Mesenchymal stem cell (in vitro differentiated cells and primary cell): ENCODE measurements around the gene ORAI2.

Experiments used
- DNase-seq: peaks from one replicate; pipeline ENCODE4 v3.0.0-alpha.2; 2013
- H2AFZ ChIP-seq: one replicate; pipeline ENCODE4 v1.6.1; 2013; ENCODE audit warnings: low read depth, mild to moderate bottlenecking, control low read depth, inconsistent platforms, low read length, moderate library complexity
- H2AK5ac ChIP-seq: 2 replicates; pipeline ENCODE4 v1.6.1; 2013; ENCODE audit warnings: low read length, moderate library complexity, mild to moderate bottlenecking, inconsistent platforms; ENCODE audit not compliant: severe bottlenecking
- H2BK120ac ChIP-seq: one replicate; pipeline ENCODE4 v1.6.1; 2013; ENCODE audit warnings: low read depth, mild to moderate bottlenecking, inconsistent platforms, low read length, moderate library complexity
- H2BK12ac ChIP-seq, 2 experiments: one replicate each; pipeline ENCODE4 v1.6.1; 2013; ENCODE audit warnings: inconsistent platforms in 2 of 2, low read length in 2 of 2, mild to moderate bottlenecking in 2 of 2, moderate library complexity in 2 of 2, control low read depth in 1 of 2
- H2BK15ac ChIP-seq: one replicate; pipeline ENCODE4 v1.6.1; 2013; ENCODE audit warnings: mild to moderate bottlenecking, low read depth, inconsistent platforms; ENCODE audit not compliant: poor library complexity, severe bottlenecking
- H2BK5ac ChIP-seq: 2 replicates; pipeline ENCODE4 v1.6.1; 2013; ENCODE audit warnings: low read depth, mild to moderate bottlenecking, low read length, control low read depth, inconsistent platforms; ENCODE audit not compliant: poor library complexity, severe bottlenecking
- H3K14ac ChIP-seq, 2 experiments: one replicate each; pipeline ENCODE4 v1.6.1; 2013; ENCODE audit warnings: inconsistent platforms in 2 of 2, low read length in 2 of 2, control low read depth in 1 of 2, mild to moderate bottlenecking in 1 of 2, moderate library complexity in 1 of 2
- H3K18ac ChIP-seq, 2 experiments: one replicate each; pipeline ENCODE4 v1.6.1; 2013; ENCODE audit warnings: inconsistent platforms in 2 of 2, low read length in 2 of 2, control low read depth in 1 of 2, low read depth in 1 of 2, mild to moderate bottlenecking in 1 of 2
- H3K23ac ChIP-seq, 2 experiments: one replicate each; pipeline ENCODE4 v1.6.1; 2013; ENCODE audit warnings: inconsistent platforms in 2 of 2, low read length in 2 of 2, mild to moderate bottlenecking in 2 of 2, moderate library complexity in 2 of 2, control low read depth in 1 of 2
- H3K27ac ChIP-seq: 2 replicates; pipeline ENCODE4 v1.5.1; 2013; ENCODE audit warnings: mild to moderate bottlenecking, moderate library complexity, low read length, control low read depth, inconsistent platforms; ENCODE audit not compliant: poor library complexity, severe bottlenecking
- H3K27me3 ChIP-seq, 2 experiments: 2 replicates each; pipeline versions ENCODE4 v1.6.1 to v1.7.0; 2013; ENCODE audit warnings: low read length in 2 of 2, mild to moderate bottlenecking in 2 of 2, moderate library complexity in 2 of 2, control low read depth in 1 of 2, inconsistent platforms in 1 of 2; ENCODE audit not compliant: control insufficient read depth in 1 of 2, insufficient read depth in 1 of 2
- H3K36me3 ChIP-seq, 2 experiments: 2 replicates each; pipeline versions ENCODE4 v1.6.1 to v1.7.0; 2013; ENCODE audit warnings: low read length in 2 of 2, control low read depth in 1 of 2, inconsistent platforms in 1 of 2, low read depth in 1 of 2, mild to moderate bottlenecking in 1 of 2; ENCODE audit not compliant: insufficient read depth in 2 of 2, control insufficient read depth in 1 of 2
- H3K4ac ChIP-seq, 2 experiments: one replicate each; pipeline ENCODE4 v1.6.1; 2013; ENCODE audit warnings: inconsistent platforms in 2 of 2, low read length in 2 of 2, mild to moderate bottlenecking in 2 of 2, moderate library complexity in 2 of 2, control low read depth in 1 of 2, low read depth in 1 of 2
- H3K4me1 ChIP-seq: 2 replicates; pipeline ENCODE4 v1.6.1; 2013; ENCODE audit warnings: low read depth, low read length, control low read depth; ENCODE audit not compliant: control insufficient read depth, insufficient read depth
- H3K4me2 ChIP-seq: 2 replicates; pipeline ENCODE4 v1.6.1; 2013; ENCODE audit warnings: low read length, mild to moderate bottlenecking, inconsistent platforms; ENCODE audit not compliant: poor library complexity, severe bottlenecking
- H3K4me3 ChIP-seq, 2 experiments: 2 replicates each; pipeline versions ENCODE4 v1.5.1 to v1.7.0; 2013; ENCODE audit warnings: low read length in 2 of 2, mild to moderate bottlenecking in 2 of 2, control low read depth in 1 of 2, low read depth in 1 of 2; ENCODE audit not compliant: insufficient read depth in 1 of 2
- H3K79me1 ChIP-seq: replicated peaks from 2 replicates; pipeline ENCODE4 v1.6.1; 2013; ENCODE audit warnings: mild to moderate bottlenecking, control low read depth, low read length, inconsistent platforms; ENCODE audit not compliant: poor library complexity, severe bottlenecking
- H3K9ac ChIP-seq: 2 replicates; pipeline ENCODE4 v1.7.0; 2013; ENCODE audit warnings: mild to moderate bottlenecking, low read length, moderate library complexity
- H3K9me3 ChIP-seq: 2 replicates; pipeline ENCODE4 v1.7.0; 2013; ENCODE audit warnings: mild to moderate bottlenecking, low read length; ENCODE audit not compliant: control insufficient read depth
- H4K8ac ChIP-seq: one replicate; pipeline ENCODE4 v1.6.1; 2013; ENCODE audit warnings: inconsistent platforms, mild to moderate bottlenecking, low read length, moderate library complexity
- H4K91ac ChIP-seq: one replicate; pipeline ENCODE4 v1.6.1; 2013; ENCODE audit warnings: mild to moderate bottlenecking, low read length, inconsistent platforms
- WGBS: methylation state at CpG from one replicate; pipeline ENCODE4 v1.1.7; 2013; ENCODE audit warnings: mixed read lengths; 5-methylcytosine and 5-hydroxymethylcytosine counted together

The ORAI2 gene

GRCh38 chr7:102396710-102397019, 36.7 kb upstream of the ORAI2 start:
- Histone ChIP-seq H3K79me1 (peaks cover 18% of the 10 kb centered on the region), H4K8ac (peak overlapping the region; percentile 90), H2AFZ (peak overlapping the region; percentile 30), H3K36me3 (peaks cover 26 to 40% of the 10 kb centered on the region in 2 experiments), H3K4me2 (peak overlapping the region; percentile 91), H2BK5ac (no peak overlapping the region), H3K14ac (no peak overlapping the region), H2BK15ac (no peak overlapping the region), H4K91ac (peak overlapping the region; percentile 61), H3K4ac (peak overlapping the region; percentile 72 to 80), H2AK5ac (no peak overlapping the region), H3K4me1 (peaks cover 6% of the 10 kb centered on the region), H3K27ac (peak overlapping the region; percentile 77), H3K9ac (peak overlapping the region; percentile 98), H3K9me3 (no peaks in the 10 kb centered on the region), H3K27me3 (no peaks in the 10 kb centered on the region), H3K4me3 (peak overlapping the region; percentile 88 to 97), H2BK120ac (peak overlapping the region; percentile 61), H3K18ac (peak overlapping the region in 1 of 2 experiments; percentile 79), H2BK12ac (no peak overlapping the region), H3K23ac (peak overlapping the region in 1 of 2 experiments; percentile 79)
- 0% methylated on average over 6 of the region's 12 CpGs for WGBS
- DNase-seq, result no peak

DNA sequence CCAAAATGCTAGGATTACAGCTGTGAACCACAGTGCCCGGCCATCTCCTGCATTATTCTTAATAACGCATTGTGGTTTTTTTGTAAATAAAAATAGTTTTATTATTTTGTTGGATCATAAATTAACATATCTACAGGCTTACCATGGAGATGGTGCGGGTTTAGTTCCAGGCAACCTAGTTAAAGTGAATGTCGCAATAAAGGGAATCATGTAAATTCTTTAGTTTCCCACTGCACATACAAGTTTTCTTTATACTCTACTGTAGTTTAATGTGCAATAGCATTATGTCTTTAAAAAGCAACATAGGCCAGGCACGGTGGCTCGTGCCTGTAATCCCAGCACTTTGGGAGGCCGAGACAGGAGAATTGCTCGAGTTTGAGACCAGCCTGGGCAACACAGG, 34.8 kb upstream of the ORAI2 start:
- Histone ChIP-seq H2AK5ac (no peak overlapping the region), H3K9ac (no peak overlapping the region)
- WGBS, result 96% methylated on average over 4 of the region's 8 CpGs

DNA sequence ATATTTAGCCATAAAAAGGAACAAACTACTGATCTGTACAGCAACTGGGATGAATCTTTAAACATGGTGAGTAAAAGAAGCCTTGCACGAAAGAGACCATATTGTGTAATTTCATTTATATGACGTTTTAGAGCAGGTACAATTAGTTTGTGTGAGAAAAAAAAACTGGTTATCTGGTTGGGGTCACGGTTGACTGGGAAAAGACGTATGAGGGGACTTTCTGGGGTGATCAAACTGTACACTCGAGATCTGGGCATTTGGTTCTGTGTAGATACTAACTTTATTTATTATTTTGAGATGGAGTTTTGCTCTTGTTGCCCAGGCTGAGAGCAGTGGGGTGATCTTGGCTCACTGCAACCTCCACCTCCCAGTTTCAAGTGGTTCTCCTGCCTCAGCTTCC, 33.0 kb upstream of the ORAI2 start:
- Histone ChIP-seq H3K14ac (no peak overlapping the region), H3K27me3 (no peaks in the 10 kb centered on the region), H3K4me2 (no peak overlapping the region), H3K9ac (no peak overlapping the region), H4K8ac (no peak overlapping the region), H3K27ac (no peak overlapping the region), H3K36me3 (peaks cover 40 to 64% of the 10 kb centered on the region in 2 experiments), H3K4me1 (peaks cover 5% of the 10 kb centered on the region), H2BK120ac (no peak overlapping the region), H3K4me3 (no peak overlapping the region), H2BK12ac (no peak overlapping the region), H3K79me1 (peaks cover 21% of the 10 kb centered on the region), H2AK5ac (no peak overlapping the region), H3K9me3 (no peaks in the 10 kb centered on the region), H3K18ac (no peak overlapping the region), H2AFZ (no peak overlapping the region), H3K4ac (no peak overlapping the region), H2BK5ac (no peak overlapping the region), H2BK15ac (no peak overlapping the region), H4K91ac (no peak overlapping the region), H3K23ac (no peak overlapping the region)
- 97% methylated on average over 5 of the region's 5 CpGs for WGBS
- no peak for DNase-seq

More for the DNA sequence above, 34.8 kb upstream of the ORAI2 start:
- no peak overlapping the region for H3K18ac ChIP-seq
- no peak for DNase-seq
- H3K4ac ChIP-seq, result no peak overlapping the region
- no peak overlapping the region for H3K4me3 ChIP-seq
- peaks cover 6% of the 10 kb centered on the region for H3K4me1 ChIP-seq
- no peak overlapping the region for H2AFZ ChIP-seq
- H3K27me3 ChIP-seq, result no peaks in the 10 kb centered on the region
- H3K79me1 ChIP-seq, result peaks cover 21% of the 10 kb centered on the region
- no peak overlapping the region for H2BK120ac ChIP-seq
- H3K36me3 ChIP-seq, result peaks cover 30 to 48% of the 10 kb centered on the region in 2 experiments
- no peak overlapping the region for H2BK15ac ChIP-seq
- H4K91ac ChIP-seq, result no peak overlapping the region
- H3K9me3 ChIP-seq, result no peaks in the 10 kb centered on the region
- H2BK12ac ChIP-seq, result no peak overlapping the region
- no peak overlapping the region for H2BK5ac ChIP-seq
- no peak overlapping the region for H3K23ac ChIP-seq
- H3K4me2 ChIP-seq, result no peak overlapping the region
- no peak overlapping the region for H3K27ac ChIP-seq
- H3K14ac ChIP-seq, result no peak overlapping the region
- no peak overlapping the region for H4K8ac ChIP-seq

DNA sequence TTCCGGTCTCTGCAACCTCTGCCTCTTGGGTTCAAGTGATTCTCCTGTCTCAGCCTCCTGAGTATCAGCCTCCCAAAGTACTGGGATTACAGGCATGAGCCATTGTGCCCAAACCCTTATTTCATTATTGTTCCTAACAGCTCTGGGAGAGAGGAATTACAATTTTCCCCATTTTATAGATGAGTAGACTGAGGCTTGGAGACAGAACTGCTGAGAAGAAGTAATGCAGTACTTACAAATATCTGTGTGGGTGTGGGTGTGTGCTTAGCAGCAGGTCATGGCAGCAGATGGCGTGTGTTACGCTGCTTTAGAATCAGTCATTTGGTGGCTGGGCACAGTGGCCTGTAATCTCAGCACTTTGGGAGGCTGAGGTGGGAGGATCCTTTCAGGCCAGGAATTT, 29.8 kb upstream of the ORAI2 start:
- Histone ChIP-seq H3K79me1 (peaks cover 24% of the 10 kb centered on the region), H3K14ac (no peak overlapping the region), H4K8ac (no peak overlapping the region), H2BK120ac (no peak overlapping the region), H3K27ac (no peak overlapping the region), H2BK15ac (no peak overlapping the region), H3K23ac (no peak overlapping the region), H3K4me1 (peaks cover 4% of the 10 kb centered on the region), H2BK5ac (no peak overlapping the region), H3K4ac (no peak overlapping the region), H2AFZ (no peak overlapping the region), H3K36me3 (peaks cover 66 to 95% of the 10 kb centered on the region in 2 experiments), H2AK5ac (no peak overlapping the region), H2BK12ac (no peak overlapping the region), H3K9me3 (no peaks in the 10 kb centered on the region), H3K9ac (no peak overlapping the region), H3K27me3 (no peaks in the 10 kb centered on the region), H3K4me3 (no peak overlapping the region), H4K91ac (no peak overlapping the region), H3K4me2 (no peak overlapping the region), H3K18ac (no peak overlapping the region)
- DNase-seq, result no peak
- WGBS, result 94% methylated on average over 3 of the region's 3 CpGs
